SK-MEL-5 (cell line): ENCODE results near the gene LGALS9B. TPM values are rescaled to one million over a fixed set of nuclear protein-coding genes. Genes with fewer than 3 reads are reported as not detected.
"Not testable (repeated sequence)": the region's sequence is repeated elsewhere in the genome, so short reads cannot be mapped to it uniquely, and the experiment has no call there.

ENCODE experiments used
- DNase-seq: peaks from one replicate; pipeline ENCODE4 v3.0.0-alpha.2; 2016; ENCODE audit warnings: low read depth, low spot score
- in situ Hi-C: cut with HindIII; loops from 2 replicates; pipeline ENCODE4 v1.10.0; 2016; ENCODE audit warnings: low sequenced_read_pairs, high pct_unique_total_duplicates, low pct_unique_long_range_greater_than_20kb
- polyA plus RNA-seq, 2 experiments: library from polyadenylated mRNA; depleted of rRNA; stranded (reverse); fragments of >200 nt; gene quantifications; 2 replicates each; pipeline ENCODE4 v1.2.3, GENCODE V29; 2015
- total RNA-seq: library from RNA; depleted of rRNA; stranded (reverse); fragments of >200 nt; shearing (Covaris generic); gene quantifications from 2 replicates; pipeline ENCODE4 v1.2.3, GENCODE V29; 2014; rRNA removed

LGALS9B gene
- not detected in 2 replicates for total RNA-seq
- polyA plus RNA-seq (2015; cell fraction: cytosol; rRNA removed) = not detected in 2 replicates
- polyA plus RNA-seq (2015; cell fraction: nucleus; rRNA removed) = not detected in 2 replicates

GRCh38 chr17:20467447-20467846 lies at the start of gene LGALS9B:
TSS of gene LGALS9B (minus strand) at chr17:20467539. CDS start at chr17:20467470, 69 bp downstream.
- DNase-seq, in situ Hi-C loops: not testable (repeated sequence)

- DNase-seq, in situ Hi-C loops: not testable (repeated sequence)
These were observed 49.6 kb upstream of the LGALS9B start for GRCh38 chr17:20516986-20517385.

DNA sequence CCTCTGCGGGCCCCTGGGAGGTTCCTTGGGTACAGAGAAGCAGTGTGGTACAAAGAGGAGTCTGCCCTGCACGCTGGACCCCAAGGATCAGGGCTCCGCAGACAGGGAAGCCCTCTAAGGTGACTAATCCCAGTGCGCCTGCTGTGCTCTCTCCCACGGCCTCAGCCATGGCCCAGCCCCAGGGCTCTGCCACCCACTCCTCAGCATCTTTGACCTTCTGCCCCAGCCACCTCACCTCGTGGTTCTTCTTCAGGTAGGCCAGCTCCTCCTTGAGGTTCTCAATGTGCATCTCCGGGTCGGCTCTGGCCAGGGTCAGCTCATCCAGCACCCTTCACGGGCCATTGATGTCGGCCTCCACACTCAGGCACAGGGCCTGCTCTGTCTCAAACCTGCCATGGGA lies 47.8 kb upstream of the LGALS9B start:
- DNase-seq = not testable (repeated sequence)

DNA sequence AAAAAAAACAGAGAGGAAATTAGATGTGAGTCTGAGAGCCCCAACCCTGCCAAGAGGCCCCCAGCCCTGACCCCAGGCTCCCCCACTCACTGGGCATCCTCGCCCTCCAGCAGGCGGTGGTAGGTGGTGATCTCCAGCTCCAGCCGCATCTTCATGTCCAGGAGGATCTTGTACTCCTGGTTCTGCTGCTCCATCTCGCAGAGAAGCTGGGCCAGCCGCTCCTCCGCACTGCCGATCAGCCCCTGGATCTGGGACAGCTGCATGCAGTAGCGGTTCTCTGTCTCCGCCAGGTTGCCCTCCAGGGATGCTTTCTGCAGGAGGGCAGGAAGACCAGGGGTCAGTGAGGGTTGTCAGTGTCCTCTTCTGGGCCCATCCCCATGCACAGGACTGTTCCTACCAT lies 46.2 kb upstream of the LGALS9B start:
- DNase-seq, in situ Hi-C loops: not testable (repeated sequence)

More for the DNA sequence above, 47.8 kb upstream of the LGALS9B start:
- in situ Hi-C loops = not testable (repeated sequence)

- DNase-seq, in situ Hi-C loops: not testable (repeated sequence)
These were observed 45.0 kb upstream of the LGALS9B start for GRCh38 chr17:20512378-20512777.

DNA sequence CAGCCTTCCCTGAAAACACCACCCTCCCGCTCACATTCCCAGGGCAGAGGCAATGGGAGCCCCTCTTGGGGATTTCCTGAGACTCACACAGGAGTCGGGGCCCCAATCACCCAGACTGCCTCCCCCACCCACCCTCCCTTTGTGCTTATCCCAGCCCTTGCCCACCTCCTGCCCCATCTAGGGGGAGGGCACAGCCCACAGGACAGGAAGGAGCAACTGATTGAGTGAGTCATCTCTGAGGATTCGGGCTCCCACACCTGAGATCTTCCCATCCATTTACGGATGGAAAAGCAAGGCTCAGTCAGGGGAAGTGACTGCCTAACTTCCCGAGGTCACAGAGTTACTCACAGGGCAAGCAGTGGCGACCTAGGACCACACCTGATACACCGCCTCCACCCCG lies 44.4 kb upstream of the LGALS9B start:
- in situ Hi-C loops, DNase-seq: not testable (repeated sequence)

DNA sequence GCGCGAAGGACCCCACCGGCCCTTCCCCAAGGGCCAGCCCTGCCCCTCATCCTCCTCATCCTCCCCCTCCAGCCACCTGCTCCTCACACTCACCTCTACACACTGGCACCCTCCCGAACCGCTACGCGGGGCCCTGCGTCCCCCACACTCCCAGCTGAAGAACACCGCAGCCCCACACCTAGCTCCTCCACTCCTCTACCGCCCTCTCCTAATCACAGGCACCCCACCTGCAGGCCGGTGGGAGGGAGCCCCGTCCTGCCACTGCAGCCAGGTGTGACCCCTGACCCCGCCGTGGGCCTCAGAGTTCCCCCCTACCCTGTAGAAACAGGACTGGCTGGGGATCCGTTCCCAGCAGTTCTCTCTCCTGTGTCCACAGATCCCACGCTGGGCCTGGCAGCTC lies 38.0 kb upstream of the LGALS9B start:
- DNase-seq, in situ Hi-C loops: not testable (repeated sequence)

- in situ Hi-C loops, DNase-seq: not testable (repeated sequence)
These were observed 37.2 kb upstream of the LGALS9B start for GRCh38 chr17:20504388-20505066.

GRCh38 chr17:20501896-20502295 lies 34.6 kb upstream of the LGALS9B start:
- in situ Hi-C loops, DNase-seq: not testable (repeated sequence)

GRCh38 chr17:20500346-20500745 lies 33.0 kb upstream of the LGALS9B start:
- in situ Hi-C loops, DNase-seq: not testable (repeated sequence)

GRCh38 chr17:20495420-20495819 lies 28.1 kb upstream of the LGALS9B start:
- DNase-seq, in situ Hi-C loops: not testable (repeated sequence)

- in situ Hi-C loops, DNase-seq: not testable (repeated sequence)
These were observed 27.4 kb upstream of the LGALS9B start for GRCh38 chr17:20494735-20495134.

DNA sequence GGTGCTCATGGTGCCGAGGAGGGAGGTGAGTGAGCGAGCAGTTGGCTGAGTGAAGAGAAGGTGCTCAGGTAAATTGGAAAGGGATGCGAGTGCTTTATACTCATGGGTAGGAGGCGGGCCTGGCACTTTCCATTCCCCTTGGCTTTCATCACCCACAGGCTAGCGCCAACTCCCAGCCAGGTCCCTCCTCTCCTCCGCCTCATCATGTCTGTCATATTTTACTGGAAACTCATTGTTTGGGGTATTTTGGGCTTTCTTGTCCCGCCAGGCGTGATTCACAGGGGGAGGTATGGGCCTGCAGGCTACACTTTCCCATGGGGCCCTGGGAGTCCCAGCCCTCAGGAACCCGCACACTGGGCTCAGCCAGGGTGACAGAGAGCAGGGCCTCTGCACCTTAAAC lies 26.8 kb upstream of the LGALS9B start:
- in situ Hi-C loops, DNase-seq: not testable (repeated sequence)

- in situ Hi-C loops, DNase-seq: not testable (repeated sequence)
These were observed 25.6 kb upstream of the LGALS9B start for GRCh38 chr17:20492971-20493370.

GRCh38 chr17:20492099-20492498 lies 24.8 kb upstream of the LGALS9B start:
- DNase-seq, in situ Hi-C loops: not testable (repeated sequence)

DNA sequence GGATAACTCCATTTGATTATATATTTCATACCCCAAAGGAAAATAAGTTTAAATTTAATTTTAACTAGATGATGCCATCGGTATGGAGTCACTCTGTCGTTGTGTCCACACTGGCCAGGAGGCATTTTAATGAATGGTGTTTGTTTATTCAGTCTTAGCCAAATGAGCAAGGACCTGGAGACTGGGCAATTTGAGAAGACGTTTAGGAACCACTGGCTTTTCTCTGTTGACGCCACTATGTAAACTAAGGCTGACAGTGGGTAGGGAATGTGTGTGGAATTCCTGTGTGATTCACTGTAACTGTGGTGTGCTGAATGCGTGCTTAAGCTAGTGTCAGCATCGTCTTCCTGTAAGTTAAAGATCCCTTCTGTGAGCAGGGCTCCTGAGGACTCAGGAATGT lies 17.6 kb upstream of the LGALS9B start:
- DNase-seq, in situ Hi-C loops: not testable (repeated sequence)

GRCh38 chr17:20479889-20480591 lies 12.7 kb upstream of the LGALS9B start:
- in situ Hi-C loops, DNase-seq: not testable (repeated sequence)

DNA sequence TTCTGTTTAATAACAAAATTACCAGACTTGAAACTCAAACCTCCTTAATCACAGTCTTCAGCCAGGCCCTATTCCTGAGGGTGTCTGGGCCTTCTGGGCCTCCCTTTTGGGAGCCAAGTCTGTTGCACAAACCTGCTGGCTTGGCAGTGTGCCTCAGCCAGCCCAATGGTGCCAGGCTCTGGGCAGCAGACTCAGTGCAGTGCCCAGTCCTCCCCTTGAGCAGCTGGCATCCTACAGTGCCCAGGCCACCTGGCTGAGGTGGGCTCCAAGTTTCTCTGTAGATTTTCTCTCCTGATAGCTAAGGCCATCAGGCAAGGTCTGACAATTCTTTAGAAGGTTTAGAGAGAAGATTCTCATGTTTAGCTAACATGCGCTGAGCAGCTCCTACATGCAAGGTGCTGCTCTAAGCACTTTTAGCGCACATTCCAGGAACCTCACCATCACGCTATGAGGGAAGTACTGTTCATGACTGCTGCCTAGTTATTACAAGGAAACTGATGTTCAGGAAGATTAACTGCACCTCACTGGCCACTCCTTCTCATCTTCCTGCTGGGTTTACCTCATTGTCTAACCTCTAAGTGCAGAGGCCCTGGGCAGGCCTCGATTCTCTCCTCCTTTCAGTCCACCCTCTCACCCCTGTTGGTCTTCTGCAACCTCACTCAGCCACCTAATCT lies 10.2 kb upstream of the LGALS9B start:
- DNase-seq, in situ Hi-C loops: not testable (repeated sequence)
